A549 (cell line): ENCODE data around the gene TSPYL1. TPM values are rescaled to one million over a fixed set of nuclear protein-coding genes. Genes with fewer than 3 reads are reported as not detected.

ENCODE experiments used
- ATAC-seq, 2 experiments: fragments of 200-7000 bp in 1 of 2; fragments of >200 bp in 1 of 2; cut with Nextera tagmentation in 1 of 2; cut with Tn5 transposase in 1 of 2; 3 replicates each; pipeline versions ENCODE4 v1.8.0 to v1.9.1; 2018 to 2020; ENCODE audit warnings: mild to moderate bottlenecking in 1 of 2, moderate library complexity in 1 of 2
- CTCF ChIA-PET: fragments of 300-600 bp; sonication (Branson Sonifier 250); formaldehyde crosslinking; extraction: SDS; loops from one replicate; lab custom pipeline; 2021; ENCODE audit warnings: antibody characterized with exemption, inconsistent platforms; lab: Yijun Ruan, JAX
- POLR2A ChIA-PET: fragments of 350-600 bp; formaldehyde crosslinking; extraction: SDS; loops from one replicate; lab custom pipeline; 2021; ENCODE audit warnings: antibody characterized with exemption, inconsistent platforms; lab: Yijun Ruan, JAX
- DNase-seq, 2 experiments: peaks; one replicate each; pipeline versions ENCODE4 v3.0.0 to v3.0.0-alpha.2; 2011 to 2016; ENCODE audit warnings: low read depth in 1 of 2, low spot score in 1 of 2
- FAIRE-seq: peaks from 2 replicates; lab custom pipeline; 2011; peaks lifted over from hg19 to GRCh38; lab: Jason Lieb, UNC
- H3K27ac ChIP-seq, 2 experiments: fragments of >200 bp; sonication (Bioruptor Twin); formaldehyde crosslinking; 3 replicates each; pipeline ENCODE4 v1.5.1; 2016 to 2017
- H3K4me1 ChIP-seq: fragments of >200 bp; sonication (Bioruptor Twin); formaldehyde crosslinking; 3 replicates; pipeline ENCODE4 v1.6.1; 2016
- H3K4me2 ChIP-seq: fragments of >200 bp; sonication (Bioruptor Twin); formaldehyde crosslinking; 3 replicates; pipeline ENCODE4 v1.6.1; 2016
- H3K4me3 ChIP-seq: fragments of >200 bp; sonication (Bioruptor Twin); formaldehyde crosslinking; 3 replicates; pipeline ENCODE4 v1.5.1; 2016
- H3K9me3 ChIP-seq: fragments of >200 bp; sonication (Bioruptor Twin); formaldehyde crosslinking; 3 replicates; pipeline ENCODE4 v1.6.1; 2016
- BHLHE40 ChIP-seq: IDR thresholded peaks from 2 replicates; pipeline ENCODE4 v1.6.1; 2012; ENCODE audit warnings: low read depth, low read length, inconsistent platforms
- CBX2 ChIP-seq: fragments of 200-600 bp; sonication (generic); IDR thresholded peaks from 2 replicates; pipeline ENCODE4 v1.6.1; 2016; ENCODE audit warnings: low read depth, mild to moderate bottlenecking, borderline replicate concordance
- CBX8 ChIP-seq: fragments of 200-600 bp; sonication (generic); IDR thresholded peaks from 2 replicates; pipeline ENCODE4 v1.6.1; 2016
- CHD4 ChIP-seq: fragments of 200-600 bp; sonication (generic); IDR thresholded peaks from 2 replicates; pipeline ENCODE4 v1.6.1; 2016; ENCODE audit warnings: antibody characterized with exemption, mild to moderate bottlenecking, borderline replicate concordance
- EHMT2 ChIP-seq: fragments of 200-600 bp; sonication (generic); IDR thresholded peaks from 2 replicates; pipeline ENCODE4 v1.6.1; 2016; ENCODE audit warnings: antibody characterized with exemption, low read depth, mild to moderate bottlenecking, moderate library complexity
- FOSB ChIP-seq: fragments of 250-450 bp; sonication (Bioruptor Pico); IDR thresholded peaks from 2 replicates; pipeline ENCODE4 v1.5.0; 2020; ENCODE audit warnings: mild to moderate bottlenecking, moderate library complexity
- FOXS1 ChIP-seq: fragments of 250-450 bp; sonication (Bioruptor Pico); IDR thresholded peaks from 2 replicates; pipeline ENCODE4 v1.5.0; 2020; ENCODE audit warnings: mild to moderate bottlenecking, moderate library complexity
- GATA3 ChIP-seq: IDR thresholded peaks from 2 replicates; pipeline ENCODE4 v1.6.1; 2012; ENCODE audit warnings: borderline replicate concordance
- HDAC2 ChIP-seq: fragments of 200-600 bp; sonication (generic); IDR thresholded peaks from 2 replicates; pipeline ENCODE4 v1.6.1; 2016
- HOXA7 ChIP-seq: fragments of 250-450 bp; sonication (Bioruptor Pico); IDR thresholded peaks from 2 replicates; pipeline ENCODE4 v1.5.0; 2020; ENCODE audit warnings: mild to moderate bottlenecking, moderate library complexity
- HOXB5 ChIP-seq: fragments of 250-450 bp; sonication (Bioruptor Pico); IDR thresholded peaks from 2 replicates; pipeline ENCODE4 v1.5.0; 2020; ENCODE audit warnings: mild to moderate bottlenecking, moderate library complexity
- KDM5A ChIP-seq: fragments of 200-600 bp; sonication (generic); IDR thresholded peaks from 2 replicates; pipeline ENCODE4 v1.6.1; 2016; ENCODE audit warnings: antibody characterized with exemption, mild to moderate bottlenecking
- MAFK ChIP-seq: fragments of 450-650 bp; IDR thresholded peaks from 2 replicates; pipeline ENCODE4 v1.6.1; 2014; ENCODE audit not compliant: partially characterized antibody
- MAZ ChIP-seq: fragments of 150-350 bp; IDR thresholded peaks from 2 replicates; pipeline ENCODE4 v1.6.1; 2014; ENCODE audit warnings: antibody characterized with exemption, low read depth, low read length, borderline replicate concordance
- NFE2L2 ChIP-seq: fragments of 150-350 bp; conservative IDR thresholded peaks from 2 replicates; pipeline ENCODE4 v1.6.1; 2014; ENCODE audit warnings: low read length
- PHF8 ChIP-seq: fragments of 200-600 bp; sonication (generic); IDR thresholded peaks from 2 replicates; pipeline ENCODE4 v1.6.1; 2016; ENCODE audit warnings: low read depth, mild to moderate bottlenecking, antibody characterized with exemption, moderate library complexity, borderline replicate concordance
- RAD21 ChIP-seq, 2 experiments: fragments of >200 bp in 1 of 2; sonication (Bioruptor Twin) in 1 of 2; formaldehyde crosslinking in 1 of 2; IDR thresholded peaks in 1 of 2; conservative IDR thresholded peaks in 1 of 2; 2 replicates in 1 of 2; 3 replicates in 1 of 2; pipeline ENCODE4 v1.6.1; 2012 to 2018; ENCODE audit warnings: inconsistent platforms in 1 of 2
- RARB ChIP-seq: fragments of 250-450 bp; sonication (Bioruptor Pico); IDR thresholded peaks from 2 replicates; pipeline ENCODE4 v1.8.0; 2021; ENCODE audit warnings: mild to moderate bottlenecking, moderate library complexity
- RCOR1 ChIP-seq: fragments of 150-350 bp; IDR thresholded peaks from 2 replicates; pipeline ENCODE4 v1.6.1; 2014; ENCODE audit warnings: antibody characterized with exemption, low read length, low read depth
- RFX5 ChIP-seq: fragments of 450-650 bp; IDR thresholded peaks from 2 replicates; pipeline ENCODE4 v1.7.1; 2014; ENCODE audit warnings: antibody characterized with exemption, mild to moderate bottlenecking, moderate library complexity
- RNF2 ChIP-seq: fragments of 200-600 bp; sonication (generic); IDR thresholded peaks from 2 replicates; pipeline ENCODE4 v1.6.1; 2016; ENCODE audit warnings: low read depth, mild to moderate bottlenecking, antibody characterized with exemption, moderate library complexity, borderline replicate concordance
- SREBF2 ChIP-seq: fragments of 450-650 bp; IDR thresholded peaks from 2 replicates; pipeline ENCODE4 v1.6.1; 2014; ENCODE audit warnings: mild to moderate bottlenecking, moderate library complexity
- TFCP2L1 ChIP-seq: fragments of 250-450 bp; sonication (Bioruptor Pico); IDR thresholded peaks from 2 replicates; pipeline ENCODE4 v1.5.0; 2021; ENCODE audit warnings: mild to moderate bottlenecking
- TP53 ChIP-seq: fragments of 250-450 bp; sonication (Bioruptor Pico); IDR thresholded peaks from 2 replicates; pipeline ENCODE4 v1.5.0; 2021; ENCODE audit warnings: mild to moderate bottlenecking, moderate library complexity
- ZNF302 ChIP-seq: fragments of 250-450 bp; sonication (Bioruptor Pico); IDR thresholded peaks from 2 replicates; pipeline ENCODE4 v1.9.0; 2021; ENCODE audit warnings: inconsistent platforms, mild to moderate bottlenecking, moderate library complexity
- whole genome bisulfite sequencing: methylation state at CpG from one replicate; pipeline ENCODE4 v1.1.6; 2017; ENCODE audit errors: missing lambda C conversion rate; 5-methylcytosine and 5-hydroxymethylcytosine counted together
- polyA plus RNA-seq, 4 experiments: library from polyadenylated mRNA; depleted of rRNA in 3 of 4; stranded (reverse); fragments of >200 nt; fragmentation: RNase III in 1 of 4; extraction: RNeasy Plus Mini Kit Qiagen cat#74134 plus additional on column Dnase treatment in 1 of 4; gene quantifications; 2 replicates in 3 of 4; 3 replicates in 1 of 4; pipeline ENCODE4 v1.2.3, GENCODE V29; 2011 to 2017
- TF ChIP-seq, protein P1 (sequence below): IDR thresholded peaks from 2 replicates; pipeline ENCODE4 v1.6.1; 2012; ENCODE audit warnings: low read depth, borderline replicate concordance
- TF ChIP-seq, protein P2 (sequence below): fragments of 150-350 bp; IDR thresholded peaks from 2 replicates; pipeline ENCODE4 v1.6.1; 2014; ENCODE audit warnings: low read depth, mild to moderate bottlenecking, low read length
- TF ChIP-seq, protein P3 (sequence below): fragments of >200 bp; sonication (Bioruptor Twin); formaldehyde crosslinking; IDR thresholded peaks from 2 replicates; pipeline ENCODE4 v1.6.1; 2016

The TSPYL1 gene
- polyA plus RNA-seq, 2 of the 4 experiments (the other 2 are of a cell fraction): 31.8 to 32.5 TPM

DNA sequence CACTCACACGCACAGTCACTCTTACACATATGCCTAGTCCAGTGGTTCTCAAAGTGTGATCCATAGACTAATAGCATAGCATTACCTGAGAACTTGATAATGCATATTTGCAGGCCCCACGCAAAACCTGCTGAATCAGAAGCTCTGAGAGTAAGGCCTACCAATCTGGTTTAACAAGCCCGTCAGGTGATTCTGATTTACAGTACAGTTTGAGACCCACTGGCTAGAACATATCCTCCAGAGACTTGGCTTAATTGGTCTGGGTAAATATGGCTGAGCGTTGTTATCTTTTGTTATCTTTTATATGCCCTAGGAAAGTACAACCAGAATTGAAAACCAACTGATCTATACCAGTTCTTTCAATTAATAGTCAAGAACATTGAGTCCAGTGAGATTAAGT, 35.4 kb downstream of the TSPYL1 start:
- H3K4me3 ChIP-seq: no peak overlapping the region
- no peak for FAIRE-seq
- WGBS: 86% methylated on average over 4 of the region's 4 CpGs
- ATAC-seq: no peak
- TF ChIP-seq CBX2 (no peak), NFE2L2 (no peak), PHF8 (no peak), TFCP2L1 (CRISPR knock-in tag) (no peak), RAD21 (conservative IDR thresholded peaks at IDR 0.05 in 1 of 2, IDR thresholded peaks at IDR 0.05 in 1 of 2) (no peak), FOXS1 (no peak), MAZ (no peak), SREBF2 (no peak), MAFK (no peak), RNF2 (no peak), ZNF302 (CRISPR knock-in tag) (no peak), RFX5 (no peak), GATA3 (no peak), CHD4 (no peak)
- DNase-seq: no peak
- no peaks in the 10 kb centered on the region for H3K4me1 ChIP-seq
- POLR2A ChIA-PET: no interaction called here
- H3K27ac ChIP-seq: no peak overlapping the region
- CTCF ChIA-PET: no interaction called here
- no peaks in the 10 kb centered on the region for H3K9me3 ChIP-seq
- H3K4me2 ChIP-seq: no peak overlapping the region

DNA sequence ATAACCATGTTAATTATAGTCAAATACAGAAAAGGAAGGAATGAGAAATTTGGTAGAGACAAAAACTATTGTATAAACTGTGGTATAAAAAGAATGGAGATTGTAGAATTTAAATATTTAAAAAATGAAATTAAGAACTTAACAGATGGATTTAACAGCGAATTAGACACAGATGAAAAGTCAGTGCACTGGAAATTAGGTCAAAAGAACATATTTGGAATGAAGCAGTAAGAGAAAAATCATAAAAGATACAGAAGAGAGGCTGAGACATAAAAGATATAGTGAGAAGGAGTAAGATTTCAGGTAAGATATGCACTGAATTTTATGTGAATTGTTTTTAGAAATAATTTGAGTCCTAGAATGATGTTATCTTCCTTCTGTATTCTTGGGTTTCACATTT, 39.9 kb downstream of the TSPYL1 start:
- CTCF ChIA-PET: no interaction called here
- H3K4me1 ChIP-seq: no peaks in the 10 kb centered on the region
- TF ChIP-seq GATA3 (no peak), TFCP2L1 (CRISPR knock-in tag) (no peak), KDM5A (no peak), CBX8 (no peak), RARB (no peak), EHMT2 (no peak), MAFK (no peak), BHLHE40 (no peak), FOSB (CRISPR knock-in tag) (no peak), ZNF302 (CRISPR knock-in tag) (no peak), TP53 (CRISPR knock-in tag) (no peak)
- TF ChIP-seq, protein P1, sequence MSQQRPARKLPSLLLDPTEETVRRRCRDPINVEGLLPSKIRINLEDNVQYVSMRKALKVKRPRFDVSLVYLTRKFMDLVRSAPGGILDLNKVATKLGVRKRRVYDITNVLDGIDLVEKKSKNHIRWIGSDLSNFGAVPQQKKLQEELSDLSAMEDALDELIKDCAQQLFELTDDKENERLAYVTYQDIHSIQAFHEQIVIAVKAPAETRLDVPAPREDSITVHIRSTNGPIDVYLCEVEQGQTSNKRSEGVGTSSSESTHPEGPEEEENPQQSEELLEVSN: no peak
- TF ChIP-seq, protein P2, sequence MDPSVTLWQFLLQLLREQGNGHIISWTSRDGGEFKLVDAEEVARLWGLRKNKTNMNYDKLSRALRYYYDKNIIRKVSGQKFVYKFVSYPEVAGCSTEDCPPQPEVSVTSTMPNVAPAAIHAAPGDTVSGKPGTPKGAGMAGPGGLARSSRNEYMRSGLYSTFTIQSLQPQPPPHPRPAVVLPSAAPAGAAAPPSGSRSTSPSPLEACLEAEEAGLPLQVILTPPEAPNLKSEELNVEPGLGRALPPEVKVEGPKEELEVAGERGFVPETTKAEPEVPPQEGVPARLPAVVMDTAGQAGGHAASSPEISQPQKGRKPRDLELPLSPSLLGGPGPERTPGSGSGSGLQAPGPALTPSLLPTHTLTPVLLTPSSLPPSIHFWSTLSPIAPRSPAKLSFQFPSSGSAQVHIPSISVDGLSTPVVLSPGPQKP: no peak
- TF ChIP-seq, all 56 proteins: peak for 0
- ATAC-seq (no peak), FAIRE-seq (no peak), DNase-seq (no peak)
- no peak overlapping the region for H3K4me2 ChIP-seq
- WGBS: 96% methylated on average over 1 of the region's 1 CpG
- H3K27ac ChIP-seq: no peak overlapping the region
- H3K9me3 ChIP-seq: no peaks in the 10 kb centered on the region
- POLR2A ChIA-PET: no interaction called here
- H3K4me3 ChIP-seq: no peak overlapping the region

DNA sequence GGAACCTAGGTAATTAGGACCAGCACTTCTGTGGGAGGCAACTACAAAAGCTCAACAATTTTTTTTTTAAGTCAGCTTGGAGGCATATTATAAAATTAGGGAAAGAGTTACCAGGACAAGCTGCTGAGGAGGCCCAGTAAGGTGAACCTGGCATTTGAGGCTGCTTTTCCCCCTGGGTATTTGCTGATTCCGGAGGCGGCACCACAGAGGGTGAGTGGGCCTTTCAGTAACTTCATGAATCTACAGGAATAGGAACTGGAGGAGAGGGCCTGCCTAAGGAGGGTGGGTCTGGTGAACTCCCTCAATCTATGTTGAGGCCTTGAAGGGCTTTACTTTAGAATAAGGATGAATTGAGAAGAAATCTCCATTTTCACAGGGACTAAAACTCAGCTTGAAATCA, 40.5 kb downstream of the TSPYL1 start:
- no peak for FAIRE-seq
- TF ChIP-seq, protein P3, sequence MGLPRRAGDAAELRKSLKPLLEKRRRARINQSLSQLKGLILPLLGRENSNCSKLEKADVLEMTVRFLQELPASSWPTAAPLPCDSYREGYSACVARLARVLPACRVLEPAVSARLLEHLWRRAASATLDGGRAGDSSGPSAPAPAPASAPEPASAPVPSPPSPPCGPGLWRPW: no peak
- no peak for TF ChIP-seq HOXA7 (CRISPR knock-in tag)
- no peak for TF ChIP-seq MAZ
- TF ChIP-seq HDAC2: no peak
- TF ChIP-seq RNF2: no peak
- TF ChIP-seq RCOR1: no peak
- no peak for TF ChIP-seq HOXB5
- TF ChIP-seq GATA3: no peak
- TF ChIP-seq MAFK: no peak
- 91% methylated on average over 2 of the region's 2 CpGs for WGBS
- Histone ChIP-seq H3K4me1 (no peaks in the 10 kb centered on the region), H3K9me3 (no peaks in the 10 kb centered on the region), H3K4me2 (no peak overlapping the region), H3K27ac (no peak overlapping the region), H3K4me3 (no peak overlapping the region)
- no peak for DNase-seq
- ATAC-seq: no peak
- POLR2A ChIA-PET: no interaction called here
- CTCF ChIA-PET: no interaction called here
